Glutamatergic neuron (in vitro differentiated cells): ENCODE data around the gene DAB2. TPM values are rescaled to one million over a fixed set of nuclear protein-coding genes. Genes with fewer than 3 reads are reported as not detected.

Experiments
- DNase-seq: peaks from one replicate; pipeline ENCODE4 v3.0.0; 2022
- H3K27ac Mint-ChIP-seq: one replicate; pipeline ENCODE4 v1.8.0; 2020; ENCODE audit warnings: mild to moderate bottlenecking, mixed read lengths, inconsistent platforms; ENCODE audit not compliant: unreplicated experiment
- H3K27me3 Mint-ChIP-seq: one replicate; pipeline ENCODE4 v1.8.0; 2020; ENCODE audit warnings: mild to moderate bottlenecking, moderate library complexity, mixed read lengths, inconsistent platforms; ENCODE audit not compliant: unreplicated experiment
- H3K36me3 Mint-ChIP-seq: one replicate; pipeline ENCODE4 v1.8.0; 2020; ENCODE audit warnings: mild to moderate bottlenecking, mixed read lengths, inconsistent platforms; ENCODE audit not compliant: unreplicated experiment
- H3K4me1 Mint-ChIP-seq: one replicate; pipeline ENCODE4 v1.8.0; 2020; ENCODE audit warnings: mild to moderate bottlenecking, low read depth, mixed read lengths, inconsistent platforms; ENCODE audit not compliant: unreplicated experiment
- H3K4me3 Mint-ChIP-seq: one replicate; pipeline ENCODE4 v1.8.0; 2020; ENCODE audit warnings: mild to moderate bottlenecking, mixed read lengths, inconsistent platforms; ENCODE audit not compliant: unreplicated experiment
- H3K9me3 Mint-ChIP-seq: one replicate; pipeline ENCODE4 v1.8.0; 2020; ENCODE audit warnings: mild to moderate bottlenecking, moderate library complexity, mixed read lengths, inconsistent platforms; ENCODE audit not compliant: unreplicated experiment
- CTCF ChIP-seq: fragments of 200-600 bp; sonication (generic); IDR thresholded peaks from one replicate; pipeline ENCODE4 v1.5.0; 2021; ENCODE audit not compliant: partially characterized antibody, unreplicated experiment
- total RNA-seq: library from RNA; stranded (reverse); fragmentation: NEBNext Ultra II Directional; extraction: Animal tissue kit (Norgen Biotek cat#: 25700); gene quantifications from one replicate; pipeline ENCODE4 v1.2.1, GENCODE V29; 2021; ENCODE audit not compliant: unreplicated experiment

DAB2 gene
- total RNA-seq, 1 donor from 2014 or later: 1.4 TPM

DNA sequence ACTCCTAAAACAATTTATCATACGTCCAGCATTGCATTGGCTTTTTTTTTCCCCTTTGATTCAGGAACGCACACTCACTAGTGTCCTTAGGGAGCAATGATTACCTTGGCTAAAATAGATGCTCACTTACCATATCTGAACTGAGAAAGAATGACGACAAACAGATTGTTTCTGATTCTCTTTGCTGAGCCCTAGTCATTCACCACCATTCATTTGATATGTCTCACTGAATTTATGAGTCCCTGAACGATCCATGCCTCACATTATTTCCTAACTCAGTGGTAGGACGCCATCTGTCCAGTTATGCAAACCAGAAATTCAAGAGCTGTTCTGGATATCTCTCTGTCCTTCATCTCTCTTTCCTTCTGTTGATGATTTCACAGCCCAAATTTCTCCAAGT is 39.3 kb upstream of the DAB2 start:
- Mint-ChIP-seq H3K27me3 (no peaks in the 10 kb centered on the region), H3K4me3 (no peak overlapping the region), H3K36me3 (no peaks in the 10 kb centered on the region), H3K9me3 (no peaks in the 10 kb centered on the region), H3K4me1 (no peaks in the 10 kb centered on the region), H3K27ac (no peak overlapping the region)
- DNase-seq: no peak
- TF ChIP-seq CTCF: no peak

GRCh38 chr5:39462211-39462610 is 37.4 kb upstream of the DAB2 start:
- no peaks in the 10 kb centered on the region for H3K4me1 Mint-ChIP-seq
- H3K4me3 Mint-ChIP-seq: no peak overlapping the region
- no peak for DNase-seq
- H3K27me3 Mint-ChIP-seq: no peaks in the 10 kb centered on the region
- H3K36me3 Mint-ChIP-seq: no peaks in the 10 kb centered on the region
- no peaks in the 10 kb centered on the region for H3K9me3 Mint-ChIP-seq
- no peak overlapping the region for H3K27ac Mint-ChIP-seq
- TF ChIP-seq CTCF: no peak

GRCh38 chr5:39461007-39461682 is 36.4 kb upstream of the DAB2 start:
- Mint-ChIP-seq H3K27me3 (no peaks in the 10 kb centered on the region), H3K36me3 (no peaks in the 10 kb centered on the region), H3K27ac (no peak overlapping the region), H3K4me1 (no peaks in the 10 kb centered on the region), H3K9me3 (no peaks in the 10 kb centered on the region), H3K4me3 (no peak overlapping the region)
- no peak for DNase-seq
- no peak for TF ChIP-seq CTCF

DNA sequence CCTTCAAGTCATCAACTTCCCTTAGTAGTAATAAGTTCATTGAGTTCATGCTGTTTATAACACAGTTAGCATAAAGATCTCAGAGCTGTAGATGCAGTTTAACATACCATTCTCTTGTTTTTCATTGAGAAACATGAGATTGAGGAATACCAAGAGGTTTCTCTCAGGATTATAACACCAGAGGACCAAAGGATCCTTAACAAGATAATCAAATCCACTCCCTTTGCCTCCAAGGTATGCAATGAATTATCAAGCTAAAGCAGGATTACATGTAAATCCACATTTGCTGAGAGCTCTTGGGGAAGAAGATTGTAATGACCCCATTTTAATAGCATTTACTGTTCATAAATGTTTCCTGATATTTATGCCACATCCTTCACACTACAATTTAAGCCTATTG is 35.1 kb upstream of the DAB2 start:
- no peak overlapping the region for H3K27ac Mint-ChIP-seq
- no peaks in the 10 kb centered on the region for H3K27me3 Mint-ChIP-seq
- DNase-seq: no peak
- TF ChIP-seq CTCF: no peak
- peaks cover 2% of the 10 kb centered on the region for H3K4me1 Mint-ChIP-seq
- no peaks in the 10 kb centered on the region for H3K9me3 Mint-ChIP-seq
- no peak overlapping the region for H3K4me3 Mint-ChIP-seq
- no peaks in the 10 kb centered on the region for H3K36me3 Mint-ChIP-seq

GRCh38 chr5:39459071-39459470 is 34.3 kb upstream of the DAB2 start:
- no peak overlapping the region for H3K4me3 Mint-ChIP-seq
- TF ChIP-seq CTCF: no peak

More at GRCh38 chr5:39459071-39459470, 34.3 kb upstream of the DAB2 start:
- peaks cover 2% of the 10 kb centered on the region for H3K4me1 Mint-ChIP-seq
- no peak overlapping the region for H3K27ac Mint-ChIP-seq
- no peaks in the 10 kb centered on the region for H3K27me3 Mint-ChIP-seq
- no peaks in the 10 kb centered on the region for H3K36me3 Mint-ChIP-seq
- DNase-seq: no peak
- H3K9me3 Mint-ChIP-seq: no peaks in the 10 kb centered on the region
